Measurements from ENCODE around the gene NOP9.

The NOP9 gene

GRCh38 chr14:24356208-24356607 lies 56.6 kb downstream of the NOP9 start:
- DNase-seq = no peak
